OCI-LY3 (cell line): ENCODE data around the gene NRG3.

Experiments
- H2AFZ ChIP-seq: fragments of 200-600, 300-600 bp; shearing (Covaris generic); 2 replicates; pipeline ENCODE4 v1.6.0; 2014; ENCODE audit warnings: antibody characterized with exemption, low read depth, low read length
- H3K27ac ChIP-seq: fragments of 200-600, 300-600 bp; sonication (generic); 2 replicates; pipeline ENCODE4 v1.5.1; 2014; ENCODE audit warnings: mild to moderate bottlenecking, low read length, moderate library complexity, mixed read lengths
- H3K27me3 ChIP-seq: fragments of 200-600, 300-600 bp; sonication (generic); 2 replicates; pipeline ENCODE4 v1.6.1; 2014; ENCODE audit warnings: low read depth, low read length, mixed read lengths
- H3K36me3 ChIP-seq: fragments of 200-600, 300-600 bp; sonication (generic); replicated peaks from 2 replicates; pipeline ENCODE3; 2014; ENCODE audit warnings: low read depth, low read length, mixed read lengths
- H3K4me1 ChIP-seq: fragments of 300-600, 200-600 bp; sonication (generic); 2 replicates; pipeline ENCODE4 v1.6.1; 2014; ENCODE audit warnings: low read length, mixed read lengths
- H3K4me2 ChIP-seq: fragments of 200-600, 300-600 bp; sonication (generic); 2 replicates; pipeline ENCODE4 v1.6.1; 2014; ENCODE audit warnings: low read length, mixed read lengths
- H3K4me3 ChIP-seq: fragments of 300-600, 200-600 bp; sonication (generic); 2 replicates; pipeline ENCODE4 v1.5.1; 2014; ENCODE audit warnings: antibody characterized with exemption, mild to moderate bottlenecking, low read length, moderate library complexity
- H3K79me2 ChIP-seq: fragments of 300-600, 200-600 bp; shearing (Covaris generic); 2 replicates; pipeline ENCODE4 v1.6.1; 2014; ENCODE audit warnings: mild to moderate bottlenecking, low read length, mixed read lengths
- H3K9ac ChIP-seq: fragments of 300-600, 200-600 bp; shearing (Covaris generic); 2 replicates; pipeline ENCODE4 v1.6.0; 2014; ENCODE audit warnings: mild to moderate bottlenecking, low read length, moderate library complexity
- H3K9me3 ChIP-seq: fragments of 200-600, 300-600 bp; shearing (Covaris generic); 2 replicates; pipeline ENCODE4 v1.6.1; 2014; ENCODE audit warnings: low read length, mixed read lengths; ENCODE audit not compliant: insufficient read depth
- H4K20me1 ChIP-seq: fragments of 200-600, 300-600 bp; sonication (generic); 2 replicates; pipeline ENCODE4 v1.6.1; 2016; ENCODE audit warnings: low read length, mixed read lengths; ENCODE audit not compliant: insufficient read depth
- CTCF ChIP-seq: fragments of 200-600, 300-600 bp; sonication (generic); IDR thresholded peaks from 2 replicates; pipeline ENCODE4 v1.5.1; 2014; ENCODE audit warnings: antibody characterized with exemption, low read length, low read depth
- EZH2phosphoT487 ChIP-seq: fragments of 200-600 bp; shearing (Covaris generic); IDR thresholded peaks from 2 replicates; pipeline ENCODE4 v1.6.1; 2018; ENCODE audit warnings: antibody characterized with exemption, mixed run types, low read depth

Gene NRG3

GRCh38 chr10:82221601-82222149, 346.7 kb downstream of the NRG3 start:
- H3K9me3 ChIP-seq = no peaks in the 10 kb centered on the region
- no peak overlapping the region for H3K4me2 ChIP-seq
- no peaks in the 10 kb centered on the region for H3K36me3 ChIP-seq
- H3K4me1 ChIP-seq = no peaks in the 10 kb centered on the region
- H4K20me1 ChIP-seq = no peaks in the 10 kb centered on the region
- no peak overlapping the region for H3K9ac ChIP-seq
- TF ChIP-seq CTCF = no peak
- no peak for TF ChIP-seq EZH2phosphoT487
- H3K4me3 ChIP-seq = no peak overlapping the region
- no peak overlapping the region for H2AFZ ChIP-seq
- no peaks in the 10 kb centered on the region for H3K27me3 ChIP-seq
- H3K27ac ChIP-seq = no peak overlapping the region
- H3K79me2 ChIP-seq = no peaks in the 10 kb centered on the region

GRCh38 chr10:82228701-82229100, 353.7 kb downstream of the NRG3 start:
- Histone ChIP-seq H4K20me1 (no peaks in the 10 kb centered on the region), H3K79me2 (no peaks in the 10 kb centered on the region), H3K9ac (no peak overlapping the region), H2AFZ (no peak overlapping the region), H3K27me3 (no peaks in the 10 kb centered on the region), H3K36me3 (no peaks in the 10 kb centered on the region), H3K27ac (no peak overlapping the region), H3K4me1 (no peaks in the 10 kb centered on the region), H3K9me3 (no peaks in the 10 kb centered on the region), H3K4me3 (no peak overlapping the region), H3K4me2 (no peak overlapping the region)
- no peak for TF ChIP-seq CTCF
- no peak for TF ChIP-seq EZH2phosphoT487

GRCh38 chr10:82234173-82234572, 359.2 kb downstream of the NRG3 start:
- no peak overlapping the region for H3K27ac ChIP-seq

GRCh38 chr10:82236084-82236731, 361.2 kb downstream of the NRG3 start:
- no peak overlapping the region for H3K27ac ChIP-seq
- H3K4me1 ChIP-seq = no peaks in the 10 kb centered on the region
- H3K4me2 ChIP-seq = no peak overlapping the region
- no peaks in the 10 kb centered on the region for H3K36me3 ChIP-seq
- TF ChIP-seq CTCF = no peak
- TF ChIP-seq EZH2phosphoT487 = no peak
- no peak overlapping the region for H3K4me3 ChIP-seq
- H3K79me2 ChIP-seq = no peaks in the 10 kb centered on the region
- no peaks in the 10 kb centered on the region for H4K20me1 ChIP-seq
- no peaks in the 10 kb centered on the region for H3K27me3 ChIP-seq
- H3K9me3 ChIP-seq = no peaks in the 10 kb centered on the region
- H2AFZ ChIP-seq = no peak overlapping the region
- H3K9ac ChIP-seq = no peak overlapping the region

More at GRCh38 chr10:82234173-82234572, 359.2 kb downstream of the NRG3 start:
- H4K20me1 ChIP-seq = no peaks in the 10 kb centered on the region
- no peaks in the 10 kb centered on the region for H3K36me3 ChIP-seq
- no peaks in the 10 kb centered on the region for H3K9me3 ChIP-seq
- H3K4me2 ChIP-seq = no peak overlapping the region
- H3K4me3 ChIP-seq = no peak overlapping the region
- H3K9ac ChIP-seq = no peak overlapping the region
- H3K27me3 ChIP-seq = no peaks in the 10 kb centered on the region
- TF ChIP-seq EZH2phosphoT487 (no peak), CTCF (no peak)
- H3K79me2 ChIP-seq = no peaks in the 10 kb centered on the region
- H3K4me1 ChIP-seq = no peaks in the 10 kb centered on the region
- no peak overlapping the region for H2AFZ ChIP-seq
